ENCODE results near the gene ITGB3BP. TPM values are rescaled to one million over a fixed set of nuclear protein-coding genes. Genes with fewer than 3 reads are reported as not detected.

The ITGB3BP gene
- total RNA-seq, 4 donors from 2014 or later: 3.5 to 19.9 (median 6.1) TPM

GRCh38 chr1:63458750-63459149 is 64.3 kb downstream of the ITGB3BP start:
- TF ChIP-seq CTCF (IDR thresholded peaks at IDR 0.05): no peak
- ATAC-seq (ENCODE audit: low FRiP score): no peak

GRCh38 chr1:63454269-63454668 is 68.8 kb downstream of the ITGB3BP start:
- no peak for ATAC-seq (ENCODE audit: low FRiP score)

More at GRCh38 chr1:63458750-63459149, 64.3 kb downstream of the ITGB3BP start:
- no peak for DNase-seq (ENCODE audit: low spot score)

GRCh38 chr1:63453232-63453631 is 69.8 kb downstream of the ITGB3BP start:
- no peak for ATAC-seq (ENCODE audit: low FRiP score)
- TF ChIP-seq CTCF (IDR thresholded peaks at IDR 0.05): no peak
- no peak for DNase-seq (ENCODE audit: low spot score)

More at GRCh38 chr1:63454269-63454668, 68.8 kb downstream of the ITGB3BP start:
- no peak for DNase-seq (ENCODE audit: low spot score)
- TF ChIP-seq CTCF (IDR thresholded peaks at IDR 0.05): no peak

GRCh38 chr1:63450416-63450815 is 72.6 kb downstream of the ITGB3BP start:
- ATAC-seq (ENCODE audit: low FRiP score) (no peak), DNase-seq (ENCODE audit: low spot score) (no peak)
- TF ChIP-seq CTCF (IDR thresholded peaks at IDR 0.05): no peak

GRCh38 chr1:63448731-63449246 is 74.2 kb downstream of the ITGB3BP start:
- ATAC-seq (ENCODE audit: low FRiP score): no peak
- no peak for DNase-seq (ENCODE audit: low spot score)
- no peak for TF ChIP-seq CTCF (IDR thresholded peaks at IDR 0.05)

GRCh38 chr1:63442141-63442475 is 80.9 kb downstream of the ITGB3BP start:
- ATAC-seq (ENCODE audit: low FRiP score): no peak
- no peak for TF ChIP-seq CTCF (IDR thresholded peaks at IDR 0.05)
- no peak for DNase-seq (ENCODE audit: low spot score)

- no peak for TF ChIP-seq CTCF (IDR thresholded peaks at IDR 0.05)
- ATAC-seq (ENCODE audit: low FRiP score) (no peak), DNase-seq (ENCODE audit: low spot score) (no peak)
Observed at GRCh38 chr1:63435161-63435560, 87.9 kb downstream of the ITGB3BP start.
